CD8-positive, alpha-beta memory T cell (primary cell): ENCODE measurements around the gene PRKAG3. TPM values are rescaled to one million over a fixed set of nuclear protein-coding genes. Genes with fewer than 3 reads are reported as not detected.

Source experiments
- CTCF ChIA-PET: fragments of 350-600 bp; sonication (Branson Sonifier 250); formaldehyde crosslinking; loops from one replicate; lab custom pipeline; 2021; ENCODE audit warnings: antibody characterized with exemption; lab: Charles Lee
- POLR2A ChIA-PET: fragments of 350-600 bp; sonication (Branson Sonifier 250); formaldehyde crosslinking; loops from one replicate; lab custom pipeline; 2021; ENCODE audit warnings: antibody characterized with exemption; lab: Charles Lee
- DNase-seq, 5 donors: peaks; one replicate each; pipeline versions ENCODE4 v3.0.0 to v3.0.0-alpha.2; 2020 to 2022; ENCODE audit warnings: mixed read lengths in 1 of 5
- H3K27ac ChIP-seq: one replicate; pipeline ENCODE4 v1.7.0; 2013; ENCODE audit warnings: low read depth, mild to moderate bottlenecking, low read length, moderate library complexity
- H3K27me3 ChIP-seq: 2 replicates; pipeline ENCODE4 v1.7.0; 2013; ENCODE audit warnings: low read length, mild to moderate bottlenecking; ENCODE audit not compliant: insufficient read depth, poor library complexity, severe bottlenecking
- H3K36me3 ChIP-seq: 2 replicates; pipeline ENCODE4 v1.7.0; 2013; ENCODE audit warnings: mild to moderate bottlenecking, low read length, moderate library complexity; ENCODE audit not compliant: insufficient read depth
- H3K4me1 ChIP-seq: 2 replicates; pipeline ENCODE4 v1.7.0; 2013; ENCODE audit warnings: mild to moderate bottlenecking, low read length, moderate library complexity; ENCODE audit not compliant: insufficient read depth
- H3K4me3 ChIP-seq: 2 replicates; pipeline ENCODE4 v1.7.0; 2013; ENCODE audit warnings: mild to moderate bottlenecking, low read length
- H3K9me3 ChIP-seq: 2 replicates; pipeline ENCODE4 v1.7.0; 2013; ENCODE audit warnings: mild to moderate bottlenecking, low read length
- H3K27ac Mint-ChIP-seq, 8 donors: one replicate each; pipeline ENCODE4 v1.8.0; 2020 to 2021; ENCODE audit warnings: mixed read lengths in 8 of 8, mild to moderate bottlenecking in 6 of 8, inconsistent platforms in 3 of 8, moderate library complexity in 3 of 8
- H3K27me3 Mint-ChIP-seq, 2 donors: one replicate each; pipeline ENCODE4 v1.8.0; 2020 to 2021; ENCODE audit warnings: mixed read lengths in 2 of 2, mild to moderate bottlenecking in 1 of 2, moderate library complexity in 1 of 2
- H3K36me3 Mint-ChIP-seq, 3 donors: one replicate each; pipeline ENCODE4 v1.8.0; 2020 to 2021; ENCODE audit warnings: mixed read lengths in 3 of 3, inconsistent platforms in 1 of 3, mild to moderate bottlenecking in 1 of 3
- H3K4me1 Mint-ChIP-seq, 3 donors: one replicate each; pipeline ENCODE4 v1.8.0; 2020 to 2021; ENCODE audit warnings: mixed read lengths in 3 of 3, inconsistent platforms in 1 of 3, mild to moderate bottlenecking in 1 of 3
- H3K4me3 Mint-ChIP-seq, 7 donors: one replicate each; pipeline ENCODE4 v1.8.0; 2020 to 2021; ENCODE audit warnings: mixed read lengths in 7 of 7, mild to moderate bottlenecking in 6 of 7, moderate library complexity in 4 of 7, inconsistent platforms in 2 of 7
- H3K9me3 Mint-ChIP-seq, 5 donors: one replicate each; pipeline ENCODE4 v1.8.0; 2020 to 2022; ENCODE audit warnings: mixed read lengths in 5 of 5, mild to moderate bottlenecking in 3 of 5, moderate library complexity in 2 of 5, inconsistent platforms in 1 of 5
- polyA plus RNA-seq: library from polyadenylated mRNA; unstranded; fragments of 300-500 nt; fragmentation: Illumina TruSeq; gene quantifications from one replicate; pipeline ENCODE4 v1.2.3, GENCODE V29; 2021
- total RNA-seq, 2 experiments: library from RNA; stranded (reverse); gene quantifications; one replicate each; pipeline ENCODE4 v1.2.3, GENCODE V29; 2021

Gene PRKAG3
- total and polyA plus RNA-seq, 3 experiments from 2014 or later: not detected

- POLR2A ChIA-PET: interaction anchor here (0.5 kb wide), 1 partner anchor 151 kb away, joined by 8 read pairs; the partner anchor contains the start of genes BCS1L and ZNF142
- H3K36me3 Mint-ChIP-seq: peaks cover 0 to 6% (median 0%) of the 10 kb centered on the region in 3 donors
These were observed 21.3 kb downstream of the PRKAG3 start for GRCh38 chr2:218810256-218810655.

GRCh38 chr2:218809515-218809914 lies 22.1 kb downstream of the PRKAG3 start:
- H3K9me3 Mint-ChIP-seq: peaks cover 4 to 9% (median 9%) of the 10 kb centered on the region in 5 donors
- H3K36me3 Mint-ChIP-seq: peaks cover 0 to 13% (median 0%) of the 10 kb centered on the region in 3 donors
- CTCF ChIA-PET: interaction anchor here (1.3 kb wide), 1 partner anchor 36 kb away, joined by 3 read pairs; no protein-coding TSS in a partner anchor
- POLR2A ChIA-PET: no interaction called here
- Histone ChIP-seq H3K9me3 (peaks cover 5% of the 10 kb centered on the region), H3K36me3 (no peaks in the 10 kb centered on the region), H3K27ac (no peak overlapping the region), H3K27me3 (peaks cover 4% of the 10 kb centered on the region), H3K4me3 (no peak overlapping the region), H3K4me1 (no peaks in the 10 kb centered on the region)
- peaks cover 19 to 70% of the 10 kb centered on the region in 2 donors for H3K27me3 Mint-ChIP-seq
- no peak for DNase-seq
- H3K4me1 Mint-ChIP-seq: no peaks in the 10 kb centered on the region
- H3K4me3 Mint-ChIP-seq: no peak overlapping the region
- H3K27ac Mint-ChIP-seq: no peak overlapping the region

More at GRCh38 chr2:218810256-218810655, 21.3 kb downstream of the PRKAG3 start:
- Histone ChIP-seq H3K4me1 (no peaks in the 10 kb centered on the region), H3K9me3 (no peaks in the 10 kb centered on the region), H3K27ac (no peak overlapping the region), H3K27me3 (peaks cover 4% of the 10 kb centered on the region), H3K36me3 (no peaks in the 10 kb centered on the region), H3K4me3 (no peak overlapping the region)
- H3K4me3 Mint-ChIP-seq: no peak overlapping the region
- CTCF ChIA-PET: interaction anchor here (1.3 kb wide), 1 partner anchor 35 kb away, joined by 3 read pairs; no protein-coding TSS in a partner anchor
- peaks cover 0 to 2% (median 1%) of the 10 kb centered on the region in 5 donors for H3K9me3 Mint-ChIP-seq
- H3K27me3 Mint-ChIP-seq: peaks cover 12 to 62% of the 10 kb centered on the region in 2 donors
- no peak for DNase-seq
- H3K4me1 Mint-ChIP-seq: no peaks in the 10 kb centered on the region
- H3K27ac Mint-ChIP-seq: no peak overlapping the region

- CTCF ChIA-PET: no interaction called here
These were observed 24.0 kb downstream of the PRKAG3 start for GRCh38 chr2:218807626-218808025.

GRCh38 chr2:218806346-218806978 lies 25.1 kb downstream of the PRKAG3 start:
- Histone ChIP-seq H3K27ac (no peak overlapping the region), H3K4me1 (peaks cover 12% of the 10 kb centered on the region), H3K9me3 (peaks cover 8% of the 10 kb centered on the region), H3K4me3 (no peak overlapping the region), H3K36me3 (no peaks in the 10 kb centered on the region), H3K27me3 (peaks cover 4% of the 10 kb centered on the region)
- peaks cover 19 to 57% of the 10 kb centered on the region in 2 donors for H3K27me3 Mint-ChIP-seq
- DNase-seq: no peak
- CTCF ChIA-PET: interaction anchor here (0.7 kb wide), 1 partner anchor 16 kb away, joined by 4 read pairs; no protein-coding TSS in a partner anchor
- H3K4me3 Mint-ChIP-seq: no peak overlapping the region
- peaks cover 9 to 18% (median 12%) of the 10 kb centered on the region in 3 donors for H3K4me1 Mint-ChIP-seq
- H3K36me3 Mint-ChIP-seq: peaks cover 0 to 13% (median 0%) of the 10 kb centered on the region in 3 donors
- POLR2A ChIA-PET: no interaction called here
- no peak overlapping the region for H3K27ac Mint-ChIP-seq
- H3K9me3 Mint-ChIP-seq: peaks cover 9 to 16% (median 12%) of the 10 kb centered on the region in 5 donors

More at GRCh38 chr2:218807626-218808025, 24.0 kb downstream of the PRKAG3 start:
- Mint-ChIP-seq H3K4me3 (no peak overlapping the region), H3K9me3 (peaks cover 9 to 16% (median 12%) of the 10 kb centered on the region in 5 donors), H3K27me3 (peaks cover 18 to 61% of the 10 kb centered on the region in 2 donors), H3K27ac (no peak overlapping the region), H3K4me1 (peaks cover under 1 to 7% (median 6%) of the 10 kb centered on the region in 3 donors), H3K36me3 (peaks cover 0 to 13% (median 0%) of the 10 kb centered on the region in 3 donors)
- Histone ChIP-seq H3K27me3 (peaks cover 4% of the 10 kb centered on the region), H3K36me3 (no peaks in the 10 kb centered on the region), H3K9me3 (peaks cover 8% of the 10 kb centered on the region), H3K27ac (no peak overlapping the region), H3K4me1 (peaks cover 5% of the 10 kb centered on the region), H3K4me3 (no peak overlapping the region)
- no peak for DNase-seq
- POLR2A ChIA-PET: no interaction called here

GRCh38 chr2:218805627-218806026 lies 26.0 kb downstream of the PRKAG3 start:
- no peak overlapping the region for H3K4me3 ChIP-seq
- H3K4me1 Mint-ChIP-seq: peaks cover 9 to 18% (median 12%) of the 10 kb centered on the region in 3 donors
- no peaks in the 10 kb centered on the region for H3K36me3 ChIP-seq
- H3K27ac Mint-ChIP-seq: no peak overlapping the region
- H3K27ac ChIP-seq: no peak overlapping the region
- CTCF ChIA-PET: no interaction called here
- no peak overlapping the region for H3K4me3 Mint-ChIP-seq
- POLR2A ChIA-PET: no interaction called here
- H3K27me3 ChIP-seq: peaks cover 4% of the 10 kb centered on the region
- H3K4me1 ChIP-seq: peaks cover 12% of the 10 kb centered on the region
- peaks cover 8% of the 10 kb centered on the region for H3K9me3 ChIP-seq
- peaks cover 0 to 13% (median 0%) of the 10 kb centered on the region in 3 donors for H3K36me3 Mint-ChIP-seq
- peaks cover 9 to 16% (median 12%) of the 10 kb centered on the region in 5 donors for H3K9me3 Mint-ChIP-seq
- H3K27me3 Mint-ChIP-seq: peaks cover 19 to 56% of the 10 kb centered on the region in 2 donors
- no peak for DNase-seq

- Mint-ChIP-seq H3K36me3 (peaks cover 0 to 13% (median 0%) of the 10 kb centered on the region in 3 donors), H3K9me3 (peaks cover 9 to 16% (median 12%) of the 10 kb centered on the region in 5 donors), H3K4me1 (peaks cover 9 to 18% (median 12%) of the 10 kb centered on the region in 3 donors), H3K27ac (no peak overlapping the region), H3K27me3 (peaks cover 24 to 59% of the 10 kb centered on the region in 2 donors), H3K4me3 (no peak overlapping the region)
- peaks cover 8% of the 10 kb centered on the region for H3K9me3 ChIP-seq
- ChIA-PET POLR2A (interaction anchor here (0.5 kb wide), 1 partner anchor 130 kb away, joined by 3 read pairs; no protein-coding TSS in a partner anchor), CTCF (no interaction called here)
- DNase-seq: no peak
- H3K4me1 ChIP-seq: peaks cover 12% of the 10 kb centered on the region
- H3K27me3 ChIP-seq: peaks cover 4% of the 10 kb centered on the region
- H3K27ac ChIP-seq: no peak overlapping the region
- H3K36me3 ChIP-seq: no peaks in the 10 kb centered on the region
- no peak overlapping the region for H3K4me3 ChIP-seq
These were observed 26.8 kb downstream of the PRKAG3 start for GRCh38 chr2:218804817-218805216.

- H3K9me3 ChIP-seq: peaks cover 8% of the 10 kb centered on the region
- H3K27me3 Mint-ChIP-seq: peaks cover 28 to 51% of the 10 kb centered on the region in 2 donors
- H3K4me3 Mint-ChIP-seq: no peak overlapping the region
- H3K4me3 ChIP-seq: no peak overlapping the region
- H3K36me3 ChIP-seq: no peaks in the 10 kb centered on the region
- peaks cover 12% of the 10 kb centered on the region for H3K4me1 ChIP-seq
- H3K27ac ChIP-seq: no peak overlapping the region
- peak overlapping the region in 1 of 8 donors; percentile 68 for H3K27ac Mint-ChIP-seq
- peaks cover 4% of the 10 kb centered on the region for H3K27me3 ChIP-seq
- ChIA-PET POLR2A (interaction anchor here (1.0 kb wide), 1 partner anchor 92 kb away, joined by 3 read pairs; the partner anchor contains the start of gene TTLL4), CTCF (no interaction called here)
- H3K4me1 Mint-ChIP-seq: peaks cover 9 to 18% (median 12%) of the 10 kb centered on the region in 3 donors
- peak in 2 of 5 donors; percentile 26 to 61 for DNase-seq
- peaks cover 9 to 16% (median 12%) of the 10 kb centered on the region in 5 donors for H3K9me3 Mint-ChIP-seq
- peaks cover 0 to 13% (median 0%) of the 10 kb centered on the region in 3 donors for H3K36me3 Mint-ChIP-seq
These were observed 29.1 kb downstream of the PRKAG3 start for GRCh38 chr2:218802386-218802994.
